Measurements from ENCODE around the gene PIK3R5.
A peak's percentile ranks its signal among the peaks of the same experiment; 100 is the strongest.
"Not testable (repeated sequence)": the region's sequence is repeated elsewhere in the genome, so short reads cannot be mapped to it uniquely, and the experiment has no call there.

Gene PIK3R5

DNA sequence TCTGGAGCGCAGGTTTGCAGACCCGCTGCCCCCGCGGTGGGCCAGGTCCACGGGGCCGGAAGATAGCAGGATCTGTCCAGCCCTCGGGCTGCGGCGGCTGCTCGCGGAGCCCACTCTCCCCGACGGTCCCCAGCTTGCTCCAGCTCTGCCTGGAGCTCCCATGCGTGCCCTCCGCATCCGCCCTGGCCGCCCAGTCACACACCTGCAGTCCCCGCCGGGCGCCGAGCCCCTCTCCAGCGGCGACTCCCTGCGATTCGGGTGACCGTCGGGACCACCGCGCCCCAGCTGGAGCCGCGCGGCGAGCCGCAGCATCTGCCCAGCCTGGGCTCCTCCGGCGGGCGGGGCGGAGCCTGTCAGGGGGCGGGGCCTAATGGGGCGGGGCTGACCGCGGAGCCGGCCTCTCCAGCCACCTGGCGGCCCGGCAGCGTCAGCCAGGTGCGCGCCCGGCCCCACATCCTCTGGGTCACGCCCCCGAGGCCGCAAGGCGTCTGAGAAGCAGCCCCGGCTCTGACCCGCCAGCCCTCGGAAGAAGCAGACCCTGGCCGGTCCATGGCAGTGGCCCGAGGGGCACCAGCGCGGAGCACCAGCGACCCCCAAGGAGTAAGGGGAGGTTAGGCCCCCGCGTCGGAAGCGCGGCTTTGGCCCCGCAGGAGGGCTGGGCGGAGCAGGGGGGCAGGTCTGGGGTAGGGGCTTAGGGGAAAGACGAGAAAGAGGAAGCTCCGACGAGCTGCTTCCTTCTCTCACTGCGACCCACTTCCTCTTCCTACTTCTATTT, at the start of gene PIK3R5:
Gene PIK3R5 (minus strand): TSS at position 314 of the 775 bp plus-strand sequence. CDS start 54,213 bp downstream, outside the sequence.
- peak; percentile 51 for DNase-seq

- no peak for DNase-seq
Observed at GRCh38 chr17:9011001-9011400, 45.5 kb upstream of the PIK3R5 start.

- no peak for DNase-seq
Observed at GRCh38 chr17:9009737-9010136, 44.2 kb upstream of the PIK3R5 start.

DNA sequence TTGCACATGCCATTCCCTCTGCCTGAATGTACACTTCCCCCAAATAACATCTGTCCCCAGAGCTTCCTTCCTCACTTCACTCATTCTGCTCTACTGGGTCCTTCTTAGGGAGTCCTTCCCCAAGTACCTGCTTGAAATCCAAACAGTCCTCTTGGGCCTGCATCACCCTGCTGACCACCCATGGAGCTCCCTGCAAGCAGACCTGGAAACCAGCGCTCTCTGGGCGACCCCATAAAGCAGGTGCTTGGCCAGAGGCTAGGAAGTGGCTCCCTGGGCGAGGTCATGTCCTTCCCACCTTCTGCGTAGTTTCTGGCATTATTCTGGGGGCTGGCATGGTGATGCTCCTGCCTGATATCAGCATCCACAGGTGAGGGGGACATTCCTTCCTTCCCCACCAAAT, 43.6 kb upstream of the PIK3R5 start:
- DNase-seq: no peak

DNA sequence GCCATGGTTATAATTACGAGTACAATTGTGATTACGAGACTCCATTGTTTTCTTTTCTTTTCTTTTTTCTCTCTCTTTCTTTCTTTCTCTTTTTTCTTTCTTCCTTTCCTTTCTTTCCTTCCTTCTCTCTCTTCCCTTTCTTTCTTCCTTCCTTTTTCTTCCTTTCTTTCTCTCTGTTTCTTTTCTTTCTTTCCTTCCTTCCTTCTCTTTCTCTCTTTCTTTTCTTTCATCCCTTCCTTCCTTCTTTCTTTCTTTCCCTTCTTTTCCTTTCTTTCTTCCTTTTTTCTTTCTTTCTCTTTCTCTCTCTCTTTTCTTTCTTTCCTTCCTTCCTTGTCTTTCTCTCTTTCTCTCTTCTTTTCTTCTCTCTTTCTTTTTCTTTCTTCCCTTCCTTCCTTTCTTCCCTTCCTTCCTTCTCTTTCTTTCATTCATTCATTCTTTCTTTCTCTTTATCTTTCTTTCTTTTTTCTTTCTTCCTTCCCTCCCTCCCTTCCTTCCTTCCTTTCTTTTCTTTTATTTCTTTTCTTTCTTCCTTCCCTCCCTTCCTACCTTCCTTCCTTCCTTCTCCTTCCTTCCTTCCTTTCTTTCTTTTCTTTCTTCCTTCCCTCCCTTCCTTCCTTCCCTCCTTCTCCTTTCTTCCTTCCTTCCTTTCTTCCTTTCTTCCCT, 41.7 kb upstream of the PIK3R5 start:
- DNase-seq: no peak

GRCh38 chr17:9006175-9006767, 40.8 kb upstream of the PIK3R5 start:
- DNase-seq: no peak

- DNase-seq: no peak
Observed at GRCh38 chr17:9004961-9005285, 39.4 kb upstream of the PIK3R5 start.

GRCh38 chr17:9004132-9004960, 38.8 kb upstream of the PIK3R5 start:
- DNase-seq: no peak

DNA sequence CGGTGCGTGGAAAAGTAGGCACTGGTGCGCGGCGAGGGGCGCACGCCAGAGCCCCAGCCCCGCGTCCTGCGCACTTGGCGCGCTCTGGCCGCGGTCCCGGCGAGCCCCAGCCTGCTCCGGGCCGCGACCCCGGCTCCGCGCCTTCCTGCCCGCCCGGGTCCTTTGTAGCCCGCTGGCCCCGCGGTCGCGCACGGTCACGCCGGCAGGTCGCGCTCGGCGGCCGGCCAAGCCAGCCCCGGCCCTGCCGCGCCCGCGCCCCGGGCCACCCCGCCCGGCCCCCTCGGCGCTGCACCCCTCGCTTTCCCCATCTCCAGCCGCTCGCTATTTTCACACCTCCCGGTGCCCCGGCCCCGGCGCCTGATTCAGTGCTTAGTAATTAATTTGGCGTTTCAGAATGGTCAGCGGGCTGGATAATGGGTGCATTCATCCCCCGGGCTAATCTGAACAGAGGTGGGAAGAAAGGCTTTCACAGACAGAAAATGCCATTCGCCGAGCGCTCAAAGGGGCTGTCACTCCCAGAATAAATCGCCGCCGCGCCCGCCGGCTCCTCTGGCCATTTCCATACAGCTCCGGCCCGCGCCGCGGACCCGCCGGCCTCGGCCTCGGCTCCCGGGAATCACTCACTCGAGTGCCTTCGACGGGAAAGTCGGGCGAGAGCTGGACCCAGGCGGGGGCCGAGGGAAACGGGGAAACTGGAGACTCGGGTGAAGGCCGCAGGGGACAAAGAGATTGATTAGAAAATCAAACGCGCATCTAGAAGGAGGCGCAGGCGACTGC, 38.0 kb upstream of the PIK3R5 start:
- peak; percentile 77 for DNase-seq

DNA sequence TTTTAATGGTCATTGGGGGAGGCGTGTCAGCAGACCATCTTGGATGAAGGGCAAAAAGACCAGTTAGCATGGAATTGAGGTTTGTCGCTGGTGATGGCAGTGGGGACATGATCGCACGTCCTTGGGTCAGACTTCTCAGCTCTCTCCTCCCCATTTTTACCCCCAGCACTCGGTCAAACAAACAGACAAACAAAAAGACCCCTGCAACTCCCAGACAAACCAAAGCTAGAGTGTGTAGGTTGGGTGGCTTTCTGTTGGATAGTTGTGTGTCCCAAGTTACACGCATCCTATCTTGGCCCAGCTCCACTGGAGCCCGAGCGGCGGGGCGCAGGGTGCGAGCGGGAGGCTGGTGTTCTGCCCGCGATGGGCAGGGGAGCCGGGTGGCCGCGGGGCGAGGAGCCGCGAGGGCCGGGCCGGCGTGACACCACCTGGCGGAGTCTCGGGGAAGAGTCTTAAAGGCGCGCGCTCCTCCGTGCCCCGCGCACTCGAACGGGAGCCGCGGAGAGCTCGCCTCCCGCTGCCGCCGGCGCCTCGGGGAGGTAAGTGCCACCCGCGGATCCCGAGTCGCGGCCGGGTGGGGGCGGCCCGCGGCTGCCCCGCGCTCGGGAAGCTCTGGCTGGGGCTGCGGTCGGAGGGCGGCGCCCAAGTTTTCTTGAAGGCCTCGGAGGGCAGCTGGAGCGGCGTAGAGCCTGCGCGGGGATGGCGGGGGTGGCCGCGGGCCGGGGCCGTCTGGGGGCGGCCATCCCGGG, 37.3 kb upstream of the PIK3R5 start:
- DNase-seq: peak; percentile 71

DNA sequence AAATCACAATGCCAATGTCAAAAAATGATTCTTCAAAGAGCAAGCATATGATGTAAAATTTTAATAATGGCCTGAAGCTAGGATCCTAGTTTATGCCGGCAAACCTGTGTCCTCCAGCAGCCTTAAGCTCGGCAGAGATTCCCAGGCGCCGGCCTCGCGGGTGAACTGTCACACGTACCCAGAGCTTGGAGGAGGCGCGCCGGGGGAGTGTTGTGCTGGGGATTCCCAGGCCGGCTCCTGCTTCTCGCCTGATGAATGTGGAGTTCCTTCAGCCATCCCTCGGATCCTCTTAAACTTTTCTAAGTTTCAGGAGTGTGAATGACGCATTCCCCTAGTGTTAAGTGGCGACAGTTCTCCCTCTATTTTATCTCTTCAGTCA, 36.7 kb upstream of the PIK3R5 start:
- peak; percentile 45 for DNase-seq

DNA sequence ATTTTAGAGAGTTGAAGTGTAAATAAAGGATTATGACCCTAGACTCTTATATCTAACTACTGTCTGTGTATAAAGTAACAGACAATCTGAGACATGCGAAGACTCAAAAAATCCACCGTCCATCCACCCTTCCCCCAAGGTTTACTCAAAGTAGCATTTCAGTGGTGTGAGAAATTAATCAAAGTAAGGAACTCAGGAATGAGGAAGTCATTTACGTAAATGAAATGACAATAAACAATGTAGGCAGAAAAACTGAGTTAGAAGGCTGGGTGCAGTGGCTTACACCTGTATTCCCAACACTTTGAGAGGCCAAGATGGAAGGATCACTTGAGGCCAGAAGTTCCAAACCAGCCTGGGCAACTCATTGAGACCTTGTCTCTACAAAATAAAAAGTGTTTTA, 36.1 kb upstream of the PIK3R5 start:
- DNase-seq: no peak

DNA sequence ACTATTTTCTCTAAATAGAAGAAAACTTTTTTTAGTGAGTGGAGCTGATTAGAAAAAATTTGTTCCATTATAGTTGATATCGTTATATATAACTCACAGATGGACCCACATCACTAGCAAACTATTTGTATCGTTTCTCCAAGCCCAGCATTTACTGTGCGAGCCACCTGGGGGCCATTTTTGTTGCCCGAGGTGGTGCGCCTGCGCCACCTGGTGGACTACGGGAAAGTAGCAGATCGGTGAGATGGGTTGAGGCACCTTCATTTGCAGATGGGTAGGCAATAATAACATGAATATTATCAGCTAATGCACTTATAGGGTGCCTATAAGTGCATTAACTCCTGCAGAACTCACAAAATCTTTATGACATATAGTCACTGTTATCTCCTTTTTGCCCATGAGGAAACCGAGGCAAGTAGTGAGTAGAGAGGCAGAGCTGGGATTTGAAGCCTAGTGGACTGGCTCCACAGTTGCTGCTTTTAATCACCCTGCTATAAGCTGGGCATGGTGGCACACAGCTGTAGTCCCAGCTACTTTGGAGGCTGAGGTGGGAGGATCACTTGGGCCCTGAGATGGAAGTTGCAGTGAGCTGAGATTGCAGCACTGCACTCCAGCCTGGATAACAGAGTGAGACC, 32.6 kb upstream of the PIK3R5 start:
- DNase-seq: peak; percentile 54

DNA sequence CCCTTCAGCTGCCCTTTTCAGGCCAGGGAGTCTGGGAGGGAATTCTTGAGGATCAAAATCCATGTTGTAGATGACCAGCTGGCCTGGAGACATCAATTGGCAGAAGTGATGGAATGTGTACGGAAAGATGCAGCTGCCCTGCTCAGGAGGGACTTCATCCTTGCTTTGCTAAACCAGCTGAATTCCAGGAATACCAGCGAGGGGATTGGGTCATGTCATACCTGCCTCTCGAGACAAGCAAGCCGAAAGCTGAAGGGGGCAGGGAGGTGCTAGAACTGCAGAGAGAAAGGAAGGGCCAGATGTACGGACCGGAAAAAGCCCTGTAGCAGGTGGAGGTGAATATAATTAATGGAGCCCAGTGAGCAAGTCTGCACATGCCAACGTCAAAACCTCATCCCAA, 30.2 kb upstream of the PIK3R5 start:
- no peak for DNase-seq

DNA sequence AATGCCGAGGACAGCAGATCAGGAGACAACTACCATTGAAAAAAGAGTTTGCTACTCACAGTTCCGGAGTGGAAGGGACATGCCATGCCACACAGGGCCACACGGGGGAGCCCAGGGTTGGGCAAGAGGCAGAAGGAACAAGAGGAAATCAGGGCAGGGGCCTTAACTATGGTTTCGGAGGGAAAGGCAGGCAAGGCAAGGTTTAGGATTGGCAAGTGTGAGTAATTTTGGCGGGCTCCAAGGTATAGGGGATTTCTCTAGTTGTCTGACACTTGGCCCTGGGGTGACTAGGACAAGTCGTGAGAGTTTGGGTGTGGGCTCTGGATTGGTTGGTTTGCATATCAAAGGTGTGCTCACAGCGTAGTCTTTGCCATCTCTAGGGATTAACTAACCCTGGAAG, 28.8 kb upstream of the PIK3R5 start:
- DNase-seq: peak; percentile 64

DNA sequence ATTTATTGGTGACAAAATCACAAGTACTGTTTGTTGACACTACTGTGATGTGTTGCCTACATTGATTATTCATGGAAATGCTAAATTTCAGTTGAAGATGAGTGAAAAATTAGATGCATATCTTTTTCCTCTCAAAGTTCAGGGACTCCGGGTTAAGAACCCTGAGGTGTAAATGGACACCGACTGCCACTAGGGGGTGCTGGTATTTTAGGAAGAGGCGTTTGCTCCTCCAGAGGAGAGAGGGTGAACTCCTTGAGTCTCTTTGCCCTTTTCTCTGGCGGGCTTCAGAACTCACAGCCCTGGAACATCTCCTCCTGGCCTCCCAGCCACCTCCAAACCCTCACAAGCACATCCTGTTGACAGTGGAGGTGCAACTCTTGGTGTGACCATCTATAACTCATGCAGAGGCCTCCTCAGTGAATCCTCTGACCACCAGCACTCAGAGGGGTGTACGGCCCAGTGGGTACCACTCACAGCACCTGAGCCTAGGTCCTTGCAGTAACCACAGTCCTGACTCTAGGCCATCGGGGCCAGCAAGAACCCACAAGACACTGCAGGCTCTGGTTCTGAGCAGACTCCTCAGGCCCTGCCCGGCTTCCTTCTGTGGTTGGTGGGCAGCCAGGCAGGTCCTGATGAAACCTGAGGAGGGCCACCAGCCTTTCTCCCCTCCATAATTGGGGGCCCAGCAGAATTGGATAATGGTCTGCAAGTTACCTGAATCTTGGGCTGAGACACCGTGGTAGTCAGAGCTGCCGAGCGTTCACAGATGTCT, 26.2 kb upstream of the PIK3R5 start:
- peak; percentile 89 for DNase-seq

GRCh38 chr17:8988263-8988935, 22.9 kb upstream of the PIK3R5 start:
- DNase-seq: not testable (repeated sequence)

DNA sequence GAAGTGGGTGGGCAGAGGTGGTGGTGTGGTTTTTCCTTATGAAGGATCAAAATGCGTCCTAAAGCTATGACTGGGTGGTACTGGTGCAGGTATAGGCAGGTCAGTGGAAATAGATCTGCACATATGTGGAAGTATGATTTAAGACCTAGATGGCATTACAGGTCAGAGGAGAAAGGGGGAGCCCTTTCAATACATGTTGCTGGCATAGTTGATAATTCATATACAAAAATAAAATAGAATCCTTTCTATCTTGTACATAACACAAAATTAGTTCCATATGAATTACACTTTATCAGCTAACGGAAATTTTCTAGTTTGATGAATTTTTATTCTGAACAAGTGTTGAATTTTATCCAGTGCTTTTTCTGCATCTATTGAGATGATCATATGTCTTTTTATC, 20.8 kb upstream of the PIK3R5 start:
- DNase-seq: no peak

- DNase-seq: no peak
Observed at GRCh38 chr17:8985054-8985701, 19.7 kb upstream of the PIK3R5 start.
